PC-3 (cell line): ENCODE measurements around the gene ADAMTS6. TPM values are rescaled to one million over a fixed set of nuclear protein-coding genes. Genes with fewer than 3 reads are reported as not detected.

ENCODE experiments used
- ATAC-seq: fragments of 200-7000 bp; cut with Tn5 transposase; 2 replicates; pipeline ENCODE4 v1.9.1; 2020; ENCODE audit warnings: mild to moderate bottlenecking, moderate library complexity
- BruUV-seq: library from RNA; stranded (reverse); fragments of 400-500 nt; replicated peaks from 2 replicates; lab custom pipeline; 2021; lab: Mats Ljungman, UMichigan
- CTCF ChIA-PET: fragments of 300-600 bp; sonication (Branson Sonifier 250); formaldehyde crosslinking; loops from one replicate; lab custom pipeline; 2022; ENCODE audit warnings: antibody characterized with exemption; lab: Charles Lee
- POLR2A ChIA-PET: fragments of 300-600 bp; sonication (Branson Sonifier 250); formaldehyde crosslinking; loops from one replicate; lab custom pipeline; 2022; ENCODE audit warnings: antibody characterized with exemption; ENCODE audit not compliant: unreplicated experiment; lab: Charles Lee
- DNase-seq: peaks from one replicate; pipeline ENCODE4 v3.0.0-alpha.2; 2015
- H2AFZ ChIP-seq: fragments of 300-600 bp; sonication (generic); 2 replicates; pipeline ENCODE4 v1.6.0; 2016; ENCODE audit warnings: antibody characterized with exemption, low read length
- H3F3A ChIP-seq: fragments of 300-600 bp; sonication (generic); one replicate; pipeline ENCODE4 v1.6.0; 2017; ENCODE audit warnings: antibody characterized with exemption, low read length, control low read depth, mild to moderate bottlenecking; ENCODE audit not compliant: unreplicated experiment
- H3K27ac ChIP-seq: fragments of 300-600 bp; sonication (generic); 2 replicates; pipeline ENCODE4 v1.5.1; 2016; ENCODE audit warnings: mild to moderate bottlenecking, low read length
- H3K27me3 ChIP-seq: fragments of 300-600 bp; sonication (generic); 2 replicates; pipeline ENCODE4 v1.6.1; 2016; ENCODE audit warnings: low read length, mixed read lengths
- H3K36me3 ChIP-seq: fragments of 300-600 bp; sonication (generic); 2 replicates; pipeline ENCODE4 v1.6.1; 2016; ENCODE audit warnings: low read depth, mixed run types, low read length, mixed read lengths
- H3K4me1 ChIP-seq: fragments of 300-600 bp; sonication (generic); 2 replicates; pipeline ENCODE4 v1.5.1; 2016; ENCODE audit warnings: low read length; ENCODE audit not compliant: insufficient read depth
- H3K4me2 ChIP-seq: fragments of 300-600 bp; sonication (generic); 2 replicates; pipeline ENCODE4 v1.6.0; 2016; ENCODE audit warnings: low read length
- H3K4me3 ChIP-seq: fragments of 300-600 bp; sonication (generic); 2 replicates; pipeline ENCODE4 v1.5.1; 2016; ENCODE audit warnings: mild to moderate bottlenecking, low read length, mixed read lengths
- H3K79me2 ChIP-seq: fragments of 300-600 bp; sonication (generic); 2 replicates; pipeline ENCODE4 v1.6.1; 2017; ENCODE audit warnings: low read length, mixed read lengths
- H3K9ac ChIP-seq: fragments of 300-600 bp; sonication (generic); 2 replicates; pipeline ENCODE4 v1.6.0; 2016; ENCODE audit warnings: mild to moderate bottlenecking, low read length
- H3K9me2 ChIP-seq: fragments of 300-600 bp; sonication (generic); replicated peaks from 2 replicates; pipeline ENCODE4 v1.6.1; 2016; ENCODE audit warnings: mixed run types, low read length, mixed read lengths
- H3K9me3 ChIP-seq: fragments of 300-600 bp; sonication (generic); 2 replicates; pipeline ENCODE4 v1.6.1; 2016; ENCODE audit warnings: low read length, mixed read lengths
- H4K20me1 ChIP-seq: fragments of 300-600 bp; sonication (generic); 2 replicates; pipeline ENCODE4 v1.6.1; 2016; ENCODE audit warnings: low read length, mixed read lengths
- EZH2 ChIP-seq: fragments of 300-600 bp; sonication (generic); IDR thresholded peaks from one replicate; pipeline ENCODE4 v1.6.1; 2017; ENCODE audit warnings: antibody characterized with exemption, mild to moderate bottlenecking, low read length; ENCODE audit not compliant: unreplicated experiment
- EZH2phosphoT487 ChIP-seq: fragments of 300-600 bp; sonication (generic); IDR thresholded peaks from 2 replicates; pipeline ENCODE4 v1.6.1; 2018; ENCODE audit warnings: mild to moderate bottlenecking, antibody characterized with exemption, low read length, borderline replicate concordance
- intact Hi-C: fragments of 100-400 bp; cut with micrococcal nuclease; formaldehyde crosslinking; loops from 2 replicates; pipeline ENCODE4 v1.9.0; 2023
- total RNA-seq: library from RNA; depleted of rRNA; stranded (reverse); fragments of >200 nt; gene quantifications from 2 replicates; pipeline ENCODE4 v1.2.3, GENCODE V29; 2014
- TF ChIP-seq, protein P1 (sequence below): fragments of 300-600 bp; sonication (generic); conservative IDR thresholded peaks from 2 replicates; pipeline ENCODE4 v1.5.1; 2017; ENCODE audit warnings: antibody characterized with exemption, low read depth, mild to moderate bottlenecking, low read length

ADAMTS6 gene
- total RNA-seq, 1 experiment from 2014 or later, result 1.7 TPM

DNA sequence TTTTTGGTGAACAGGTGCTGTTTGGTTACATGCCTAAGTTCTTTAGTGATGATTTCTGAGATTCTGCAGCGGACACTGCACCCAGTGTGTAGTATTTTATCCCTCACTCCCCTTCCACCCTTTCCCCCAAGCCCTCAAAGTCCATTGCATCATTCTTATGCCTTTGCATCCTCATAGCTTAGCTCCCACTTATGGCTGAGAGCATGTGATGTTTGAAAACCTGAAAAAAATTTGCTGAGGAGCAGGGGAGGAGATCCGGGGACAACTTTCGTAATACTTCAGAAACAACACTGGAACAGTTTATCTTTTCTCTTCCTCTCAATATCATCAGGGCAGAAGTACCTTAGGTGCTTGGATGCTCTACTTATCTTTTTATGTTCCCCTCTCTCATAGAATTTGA lies 226.4 kb downstream of the ADAMTS6 start:
- no peaks in the 10 kb centered on the region for H4K20me1 ChIP-seq
- H3K27ac ChIP-seq, result no peak overlapping the region
- H3K9me2 ChIP-seq, result no peaks in the 10 kb centered on the region
- no peak overlapping the region for H3K9ac ChIP-seq
- DNase-seq (no peak), ATAC-seq (no peak)
- no peak overlapping the region for H2AFZ ChIP-seq
- H3K4me2 ChIP-seq, result no peak overlapping the region
- POLR2A ChIA-PET, result no interaction called here
- no TSS peak for BruUV-seq
- no peaks in the 10 kb centered on the region for H3F3A ChIP-seq
- intact Hi-C loops, result no loop called here
- H3K27me3 ChIP-seq, result no peaks in the 10 kb centered on the region
- H3K9me3 ChIP-seq, result no peaks in the 10 kb centered on the region
- CTCF ChIA-PET, result no interaction called here
- no peaks in the 10 kb centered on the region for H3K4me1 ChIP-seq
- TF ChIP-seq EZH2 (no peak), EZH2phosphoT487 (no peak)
- TF ChIP-seq, protein P1, sequence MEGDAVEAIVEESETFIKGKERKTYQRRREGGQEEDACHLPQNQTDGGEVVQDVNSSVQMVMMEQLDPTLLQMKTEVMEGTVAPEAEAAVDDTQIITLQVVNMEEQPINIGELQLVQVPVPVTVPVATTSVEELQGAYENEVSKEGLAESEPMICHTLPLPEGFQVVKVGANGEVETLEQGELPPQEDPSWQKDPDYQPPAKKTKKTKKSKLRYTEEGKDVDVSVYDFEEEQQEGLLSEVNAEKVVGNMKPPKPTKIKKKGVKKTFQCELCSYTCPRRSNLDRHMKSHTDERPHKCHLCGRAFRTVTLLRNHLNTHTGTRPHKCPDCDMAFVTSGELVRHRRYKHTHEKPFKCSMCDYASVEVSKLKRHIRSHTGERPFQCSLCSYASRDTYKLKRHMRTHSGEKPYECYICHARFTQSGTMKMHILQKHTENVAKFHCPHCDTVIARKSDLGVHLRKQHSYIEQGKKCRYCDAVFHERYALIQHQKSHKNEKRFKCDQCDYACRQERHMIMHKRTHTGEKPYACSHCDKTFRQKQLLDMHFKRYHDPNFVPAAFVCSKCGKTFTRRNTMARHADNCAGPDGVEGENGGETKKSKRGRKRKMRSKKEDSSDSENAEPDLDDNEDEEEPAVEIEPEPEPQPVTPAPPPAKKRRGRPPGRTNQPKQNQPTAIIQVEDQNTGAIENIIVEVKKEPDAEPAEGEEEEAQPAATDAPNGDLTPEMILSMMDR, result no peak
- no peaks in the 10 kb centered on the region for H3K79me2 ChIP-seq
- no peak overlapping the region for H3K4me3 ChIP-seq
- H3K36me3 ChIP-seq, result no peaks in the 10 kb centered on the region

DNA sequence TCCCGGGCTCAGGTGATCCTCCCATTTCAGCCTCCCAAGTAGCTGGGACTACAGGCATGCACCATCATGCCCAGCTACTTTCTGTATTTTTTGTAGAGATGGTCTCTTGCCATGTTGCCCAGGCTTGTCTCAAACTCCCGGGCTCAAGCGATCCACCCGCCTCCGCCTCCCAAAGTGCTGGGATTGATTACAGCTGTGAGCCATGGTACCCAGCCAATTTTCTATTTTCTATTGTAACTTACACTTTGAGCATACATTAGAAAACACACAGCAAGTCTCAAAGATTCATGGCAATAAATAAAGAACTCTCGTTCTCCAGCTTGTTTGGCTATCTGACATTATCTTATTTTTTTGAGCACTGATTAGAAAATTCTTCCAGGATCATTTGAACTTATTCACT lies 228.7 kb downstream of the ADAMTS6 start:
- no peaks in the 10 kb centered on the region for H3K9me2 ChIP-seq

DNA sequence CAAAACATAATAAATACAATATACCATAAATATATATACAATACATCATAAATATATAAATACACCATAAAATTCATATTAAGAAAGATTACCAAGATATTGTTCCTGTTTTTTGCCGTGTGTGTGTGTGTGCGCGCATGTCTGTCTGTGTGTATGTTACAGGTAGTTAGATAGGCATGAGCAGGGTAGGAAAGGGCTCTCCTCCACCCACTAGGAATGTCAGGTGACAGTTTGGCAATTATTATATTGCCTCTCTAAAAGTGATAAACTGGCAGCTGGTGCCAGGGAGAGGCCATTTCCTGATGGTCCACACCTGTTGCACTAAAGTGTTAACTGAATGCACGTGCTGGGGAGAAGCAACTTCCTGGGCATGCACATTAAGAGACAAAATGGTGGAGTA lies 232.8 kb downstream of the ADAMTS6 start:
- Histone ChIP-seq H3K4me3 (no peak overlapping the region), H3K79me2 (no peaks in the 10 kb centered on the region), H3K27me3 (no peaks in the 10 kb centered on the region), H3K4me2 (no peak overlapping the region), H3K4me1 (no peaks in the 10 kb centered on the region), H2AFZ (no peak overlapping the region), H3K9me3 (no peaks in the 10 kb centered on the region), H3K9me2 (no peaks in the 10 kb centered on the region), H3K9ac (no peak overlapping the region), H3K36me3 (no peaks in the 10 kb centered on the region), H4K20me1 (no peaks in the 10 kb centered on the region), H3K27ac (no peak overlapping the region), H3F3A (no peaks in the 10 kb centered on the region)
- ChIA-PET POLR2A (no interaction called here), CTCF (no interaction called here)
- no peak for DNase-seq
- no peak for ATAC-seq
- intact Hi-C loops, result no loop called here
- TF ChIP-seq EZH2phosphoT487 (no peak), EZH2 (no peak)
- TF ChIP-seq, protein P1, result no peak
- BruUV-seq, result no TSS peak

More for the DNA sequence above, 228.7 kb downstream of the ADAMTS6 start:
- no peaks in the 10 kb centered on the region for H4K20me1 ChIP-seq
- BruUV-seq, result no TSS peak
- no peaks in the 10 kb centered on the region for H3F3A ChIP-seq
- H2AFZ ChIP-seq, result no peak overlapping the region
- CTCF ChIA-PET, result no interaction called here
- DNase-seq (no peak), ATAC-seq (no peak)
- H3K27me3 ChIP-seq, result no peaks in the 10 kb centered on the region
- intact Hi-C loops, result no loop called here
- H3K9me3 ChIP-seq, result no peaks in the 10 kb centered on the region
- no peaks in the 10 kb centered on the region for H3K79me2 ChIP-seq
- H3K4me3 ChIP-seq, result no peak overlapping the region
- no peak overlapping the region for H3K9ac ChIP-seq
- no peak overlapping the region for H3K27ac ChIP-seq
- H3K4me2 ChIP-seq, result no peak overlapping the region
- no peaks in the 10 kb centered on the region for H3K4me1 ChIP-seq
- POLR2A ChIA-PET, result no interaction called here
- no peaks in the 10 kb centered on the region for H3K36me3 ChIP-seq
- no peak for TF ChIP-seq EZH2phosphoT487
- no peak for TF ChIP-seq EZH2
- TF ChIP-seq, protein P1, result no peak
